ENCODE data around the gene ANO6.

Gene ANO6

GRCh38 chr12:45356822-45357538 lies 141.1 kb downstream of the ANO6 start:
- no peak overlapping the region for H3K4me3 ChIP-seq (ENCODE audit: low read depth, low read length)
- DNase-seq (ENCODE audit: low read depth): no peak
- TF ChIP-seq CTCF (IDR thresholded peaks at IDR 0.05; ENCODE audit: low read depth, low read length): no peak
- no peak for TF ChIP-seq MYC (IDR thresholded peaks at IDR 0.05; ENCODE audit: low read depth, low read length)
- no peak for TF ChIP-seq MAX (IDR thresholded peaks at IDR 0.05; ENCODE audit: low read depth, low read length)
- no peak for TF ChIP-seq POLR2A (IDR thresholded peaks at IDR 0.05; ENCODE audit: extremely low read depth, insufficient read length)

GRCh38 chr12:45357539-45358417 lies 141.9 kb downstream of the ANO6 start:
- DNase-seq (ENCODE audit: low read depth): no peak
- TF ChIP-seq MAX (IDR thresholded peaks at IDR 0.05; ENCODE audit: low read depth, low read length) (no peak), CTCF (IDR thresholded peaks at IDR 0.05; ENCODE audit: low read depth, low read length) (no peak), MYC (IDR thresholded peaks at IDR 0.05; ENCODE audit: low read depth, low read length) (no peak), POLR2A (IDR thresholded peaks at IDR 0.05; ENCODE audit: extremely low read depth, insufficient read length) (no peak)
- no peak overlapping the region for H3K4me3 ChIP-seq (ENCODE audit: low read depth, low read length)

GRCh38 chr12:45362291-45362690 lies 146.4 kb downstream of the ANO6 start:
- no peak overlapping the region for H3K4me3 ChIP-seq (ENCODE audit: low read depth, low read length)
- TF ChIP-seq MYC (IDR thresholded peaks at IDR 0.05; ENCODE audit: low read depth, low read length) (no peak), CTCF (IDR thresholded peaks at IDR 0.05; ENCODE audit: low read depth, low read length) (no peak), MAX (IDR thresholded peaks at IDR 0.05; ENCODE audit: low read depth, low read length) (no peak), POLR2A (IDR thresholded peaks at IDR 0.05; ENCODE audit: extremely low read depth, insufficient read length) (no peak)
- DNase-seq (ENCODE audit: low read depth): no peak

DNA sequence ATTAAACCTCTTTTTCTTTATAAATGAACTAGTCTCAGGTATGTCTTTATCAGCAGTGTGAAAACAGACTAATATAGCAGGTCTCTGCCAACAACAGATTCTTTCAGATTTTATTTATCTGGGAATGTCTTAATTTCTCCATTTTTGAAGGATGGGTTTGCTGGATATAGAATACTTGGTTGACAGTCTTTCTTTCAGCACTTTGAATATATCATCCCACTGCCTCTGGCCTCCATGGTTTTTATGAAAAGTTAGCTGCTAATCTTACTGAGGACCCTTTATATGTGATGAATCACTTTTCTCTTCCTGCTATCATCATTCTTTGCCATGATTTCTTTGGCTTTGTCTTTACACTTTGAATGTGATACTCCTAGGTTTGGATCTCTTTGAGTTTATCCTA lies 148.0 kb downstream of the ANO6 start:
- DNase-seq (ENCODE audit: low read depth): no peak
- TF ChIP-seq CTCF (IDR thresholded peaks at IDR 0.05; ENCODE audit: low read depth, low read length) (no peak), POLR2A (IDR thresholded peaks at IDR 0.05; ENCODE audit: extremely low read depth, insufficient read length) (no peak), MAX (IDR thresholded peaks at IDR 0.05; ENCODE audit: low read depth, low read length) (no peak), MYC (IDR thresholded peaks at IDR 0.05; ENCODE audit: low read depth, low read length) (no peak)
- H3K4me3 ChIP-seq (ENCODE audit: low read depth, low read length): no peak overlapping the region

- H3K4me3 ChIP-seq (ENCODE audit: low read depth, low read length): no peak overlapping the region
- TF ChIP-seq POLR2A (IDR thresholded peaks at IDR 0.05; ENCODE audit: extremely low read depth, insufficient read length): no peak
- TF ChIP-seq CTCF (IDR thresholded peaks at IDR 0.05; ENCODE audit: low read depth, low read length): no peak
- TF ChIP-seq MAX (IDR thresholded peaks at IDR 0.05; ENCODE audit: low read depth, low read length): no peak
- TF ChIP-seq MYC (IDR thresholded peaks at IDR 0.05; ENCODE audit: low read depth, low read length): no peak
- DNase-seq (ENCODE audit: low read depth): peak; percentile 12
These were observed 153.1 kb downstream of the ANO6 start for GRCh38 chr12:45368841-45369489.

Data from NB4 (cell line).